PC-3 (cell line): ENCODE measurements around the gene SNX27. TPM values are rescaled to one million over a fixed set of nuclear protein-coding genes. Genes with fewer than 3 reads are reported as not detected.
A peak's percentile ranks its signal among the peaks of the same experiment; 100 is the strongest.
"Not testable (repeated sequence)": the region's sequence is repeated elsewhere in the genome, so short reads cannot be mapped to it uniquely, and the experiment has no call there.

Source experiments
- ATAC-seq: fragments of 200-7000 bp; cut with Tn5 transposase; 2 replicates; pipeline ENCODE4 v1.9.1; 2020; ENCODE audit warnings: mild to moderate bottlenecking, moderate library complexity
- BruUV-seq: library from RNA; stranded (reverse); fragments of 400-500 nt; replicated peaks from 2 replicates; lab custom pipeline; 2021; lab: Mats Ljungman, UMichigan
- CTCF ChIA-PET: fragments of 300-600 bp; sonication (Branson Sonifier 250); formaldehyde crosslinking; loops from one replicate; lab custom pipeline; 2022; ENCODE audit warnings: antibody characterized with exemption; lab: Charles Lee
- POLR2A ChIA-PET: fragments of 300-600 bp; sonication (Branson Sonifier 250); formaldehyde crosslinking; loops from one replicate; lab custom pipeline; 2022; ENCODE audit warnings: antibody characterized with exemption; ENCODE audit not compliant: unreplicated experiment; lab: Charles Lee
- DNase-seq: peaks from one replicate; pipeline ENCODE4 v3.0.0-alpha.2; 2015
- H2AFZ ChIP-seq: fragments of 300-600 bp; sonication (generic); 2 replicates; pipeline ENCODE4 v1.6.0; 2016; ENCODE audit warnings: antibody characterized with exemption, low read length
- H3F3A ChIP-seq: fragments of 300-600 bp; sonication (generic); one replicate; pipeline ENCODE4 v1.6.0; 2017; ENCODE audit warnings: antibody characterized with exemption, low read length, control low read depth, mild to moderate bottlenecking; ENCODE audit not compliant: unreplicated experiment
- H3K27ac ChIP-seq: fragments of 300-600 bp; sonication (generic); 2 replicates; pipeline ENCODE4 v1.5.1; 2016; ENCODE audit warnings: mild to moderate bottlenecking, low read length
- H3K27me3 ChIP-seq: fragments of 300-600 bp; sonication (generic); 2 replicates; pipeline ENCODE4 v1.6.1; 2016; ENCODE audit warnings: low read length, mixed read lengths
- H3K36me3 ChIP-seq: fragments of 300-600 bp; sonication (generic); 2 replicates; pipeline ENCODE4 v1.6.1; 2016; ENCODE audit warnings: low read depth, mixed run types, low read length, mixed read lengths
- H3K4me1 ChIP-seq: fragments of 300-600 bp; sonication (generic); 2 replicates; pipeline ENCODE4 v1.5.1; 2016; ENCODE audit warnings: low read length; ENCODE audit not compliant: insufficient read depth
- H3K4me2 ChIP-seq: fragments of 300-600 bp; sonication (generic); 2 replicates; pipeline ENCODE4 v1.6.0; 2016; ENCODE audit warnings: low read length
- H3K4me3 ChIP-seq: fragments of 300-600 bp; sonication (generic); 2 replicates; pipeline ENCODE4 v1.5.1; 2016; ENCODE audit warnings: mild to moderate bottlenecking, low read length, mixed read lengths
- H3K79me2 ChIP-seq: fragments of 300-600 bp; sonication (generic); 2 replicates; pipeline ENCODE4 v1.6.1; 2017; ENCODE audit warnings: low read length, mixed read lengths
- H3K9ac ChIP-seq: fragments of 300-600 bp; sonication (generic); 2 replicates; pipeline ENCODE4 v1.6.0; 2016; ENCODE audit warnings: mild to moderate bottlenecking, low read length
- H3K9me2 ChIP-seq: fragments of 300-600 bp; sonication (generic); replicated peaks from 2 replicates; pipeline ENCODE4 v1.6.1; 2016; ENCODE audit warnings: mixed run types, low read length, mixed read lengths
- H3K9me3 ChIP-seq: fragments of 300-600 bp; sonication (generic); 2 replicates; pipeline ENCODE4 v1.6.1; 2016; ENCODE audit warnings: low read length, mixed read lengths
- H4K20me1 ChIP-seq: fragments of 300-600 bp; sonication (generic); 2 replicates; pipeline ENCODE4 v1.6.1; 2016; ENCODE audit warnings: low read length, mixed read lengths
- CTCF ChIP-seq: fragments of 300-600 bp; sonication (generic); conservative IDR thresholded peaks from 2 replicates; pipeline ENCODE4 v1.5.1; 2017; ENCODE audit warnings: antibody characterized with exemption, low read depth, mild to moderate bottlenecking, low read length
- EZH2 ChIP-seq: fragments of 300-600 bp; sonication (generic); IDR thresholded peaks from one replicate; pipeline ENCODE4 v1.6.1; 2017; ENCODE audit warnings: antibody characterized with exemption, mild to moderate bottlenecking, low read length; ENCODE audit not compliant: unreplicated experiment
- EZH2phosphoT487 ChIP-seq: fragments of 300-600 bp; sonication (generic); IDR thresholded peaks from 2 replicates; pipeline ENCODE4 v1.6.1; 2018; ENCODE audit warnings: mild to moderate bottlenecking, antibody characterized with exemption, low read length, borderline replicate concordance
- intact Hi-C: fragments of 100-400 bp; cut with micrococcal nuclease; formaldehyde crosslinking; loops from 2 replicates; pipeline ENCODE4 v1.9.0; 2023
- total RNA-seq: library from RNA; depleted of rRNA; stranded (reverse); fragments of >200 nt; gene quantifications from 2 replicates; pipeline ENCODE4 v1.2.3, GENCODE V29; 2014

Gene SNX27
- total RNA-seq, 1 experiment from 2014 or later: 25.1 TPM

GRCh38 chr1:151681923-151682322, 70.1 kb downstream of the SNX27 start:
- intact Hi-C loops: loop anchor here (5.0 kb wide), 1 partner anchor 135 kb away; no protein-coding TSS in a partner anchor
- H2AFZ ChIP-seq: no peak overlapping the region
- POLR2A ChIA-PET: no interaction called here
- peaks cover 32% of the 10 kb centered on the region for H3K4me1 ChIP-seq
- BruUV-seq: no TSS peak
- no peaks in the 10 kb centered on the region for H4K20me1 ChIP-seq
- H3K9me2 ChIP-seq: no peaks in the 10 kb centered on the region
- no peaks in the 10 kb centered on the region for H3K27me3 ChIP-seq
- ATAC-seq (no peak), DNase-seq (peak; percentile 43)
- no peak overlapping the region for H3K4me3 ChIP-seq
- no peak overlapping the region for H3K9ac ChIP-seq
- no peaks in the 10 kb centered on the region for H3K36me3 ChIP-seq
- TF ChIP-seq EZH2 (no peak), CTCF (no peak), EZH2phosphoT487 (no peak)
- CTCF ChIA-PET: interaction anchor here (0.8 kb wide), 1 partner anchor 11 kb away, joined by 5 read pairs; no protein-coding TSS in a partner anchor
- no peaks in the 10 kb centered on the region for H3K79me2 ChIP-seq
- H3F3A ChIP-seq: no peaks in the 10 kb centered on the region
- peak overlapping the region; percentile 0 for H3K4me2 ChIP-seq
- peak overlapping the region; percentile 84; the same call in 1 of the 2 replicates for H3K27ac ChIP-seq
- H3K9me3 ChIP-seq: no peaks in the 10 kb centered on the region

- ATAC-seq, H3F3A ChIP-seq, H3K9ac ChIP-seq, H3K79me2 ChIP-seq, H4K20me1 ChIP-seq, H3K27me3 ChIP-seq, H3K9me3 ChIP-seq, H3K4me2 ChIP-seq, DNase-seq, H3K36me3 ChIP-seq, POLR2A ChIA-PET, H3K9me2 ChIP-seq, CTCF ChIA-PET, H2AFZ ChIP-seq, H3K4me3 ChIP-seq, BruUV-seq, H3K27ac ChIP-seq: not testable (repeated sequence)
- peaks cover 32% of the 10 kb centered on the region for H3K4me1 ChIP-seq
- intact Hi-C loops: loop anchor here (5.0 kb wide), 1 partner anchor 136 kb away; no protein-coding TSS in a partner anchor
Observed at GRCh38 chr1:151682901-151683300, 71.1 kb downstream of the SNX27 start.

- H3K27me3 ChIP-seq: no peaks in the 10 kb centered on the region
- no peak for ATAC-seq
- POLR2A ChIA-PET: no interaction called here
- no peak overlapping the region for H3K9ac ChIP-seq
- no peak for TF ChIP-seq EZH2
- no peak for TF ChIP-seq EZH2phosphoT487
- no peak for TF ChIP-seq CTCF
- no peaks in the 10 kb centered on the region for H3K36me3 ChIP-seq
- CTCF ChIA-PET: no interaction called here
- no peak overlapping the region for H3K27ac ChIP-seq
- no peaks in the 10 kb centered on the region for H3K9me3 ChIP-seq
- DNase-seq: no peak
- H3F3A ChIP-seq: no peaks in the 10 kb centered on the region
- H2AFZ ChIP-seq: no peak overlapping the region
- H3K4me1 ChIP-seq: peaks cover 30% of the 10 kb centered on the region
- no peak overlapping the region for H3K4me2 ChIP-seq
- no peaks in the 10 kb centered on the region for H3K79me2 ChIP-seq
- no peaks in the 10 kb centered on the region for H3K9me2 ChIP-seq
- intact Hi-C loops: loop anchor here (5.0 kb wide), 1 partner anchor 137 kb away; no protein-coding TSS in a partner anchor
- H3K4me3 ChIP-seq: no peak overlapping the region
- H4K20me1 ChIP-seq: no peaks in the 10 kb centered on the region
- BruUV-seq: no TSS peak
Observed at GRCh38 chr1:151684128-151684527, 72.3 kb downstream of the SNX27 start.
